ENCODE results near the gene TC2N.

The TC2N gene

DNA sequence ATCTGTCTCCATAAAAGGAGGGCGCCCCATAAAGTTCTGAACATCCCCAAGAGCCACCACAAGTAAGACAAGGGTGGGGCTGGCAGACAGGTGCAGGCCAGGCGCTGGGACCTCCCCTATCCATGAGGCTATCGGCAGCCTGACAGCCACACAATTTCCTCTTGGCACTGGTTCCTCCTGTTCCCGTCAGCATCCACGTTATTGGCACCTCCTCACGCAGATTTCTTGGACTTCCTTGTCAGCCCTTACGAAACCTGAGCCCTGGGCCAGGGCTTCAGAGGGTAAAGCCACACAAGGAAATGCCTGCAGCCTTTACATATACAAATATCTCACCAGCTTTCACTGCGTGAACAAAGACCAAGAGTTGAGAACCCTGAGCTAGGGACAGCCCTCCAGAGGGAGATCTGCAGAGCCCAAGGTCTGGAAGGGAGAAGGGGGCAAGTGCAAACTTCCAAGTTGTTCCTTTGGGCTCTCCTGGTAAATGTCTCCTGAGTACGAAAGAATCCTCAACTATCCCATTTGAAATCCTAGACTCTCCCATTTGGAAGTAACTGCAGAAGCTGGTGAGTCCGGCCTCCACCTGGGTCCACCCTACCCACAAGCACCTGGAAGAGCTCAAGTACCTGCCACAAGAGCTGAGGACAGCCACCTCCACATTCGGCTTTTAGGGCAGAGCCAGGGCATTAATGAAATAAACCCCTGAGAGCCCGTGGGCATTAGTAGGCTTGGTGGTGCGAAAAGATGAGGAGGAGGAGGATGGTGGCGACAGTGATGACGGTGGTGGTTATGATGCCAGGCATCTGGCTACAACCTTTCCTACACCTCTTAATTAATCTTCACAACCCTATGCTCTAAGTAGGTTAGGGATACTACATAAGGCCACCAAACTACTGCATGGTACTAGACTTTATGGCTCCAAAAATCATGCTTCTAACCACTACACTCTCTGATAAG is 5.5 kb upstream of the TC2N start:
- TF ChIP-seq, protein P1, sequence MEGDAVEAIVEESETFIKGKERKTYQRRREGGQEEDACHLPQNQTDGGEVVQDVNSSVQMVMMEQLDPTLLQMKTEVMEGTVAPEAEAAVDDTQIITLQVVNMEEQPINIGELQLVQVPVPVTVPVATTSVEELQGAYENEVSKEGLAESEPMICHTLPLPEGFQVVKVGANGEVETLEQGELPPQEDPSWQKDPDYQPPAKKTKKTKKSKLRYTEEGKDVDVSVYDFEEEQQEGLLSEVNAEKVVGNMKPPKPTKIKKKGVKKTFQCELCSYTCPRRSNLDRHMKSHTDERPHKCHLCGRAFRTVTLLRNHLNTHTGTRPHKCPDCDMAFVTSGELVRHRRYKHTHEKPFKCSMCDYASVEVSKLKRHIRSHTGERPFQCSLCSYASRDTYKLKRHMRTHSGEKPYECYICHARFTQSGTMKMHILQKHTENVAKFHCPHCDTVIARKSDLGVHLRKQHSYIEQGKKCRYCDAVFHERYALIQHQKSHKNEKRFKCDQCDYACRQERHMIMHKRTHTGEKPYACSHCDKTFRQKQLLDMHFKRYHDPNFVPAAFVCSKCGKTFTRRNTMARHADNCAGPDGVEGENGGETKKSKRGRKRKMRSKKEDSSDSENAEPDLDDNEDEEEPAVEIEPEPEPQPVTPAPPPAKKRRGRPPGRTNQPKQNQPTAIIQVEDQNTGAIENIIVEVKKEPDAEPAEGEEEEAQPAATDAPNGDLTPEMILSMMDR (IDR thresholded peaks at IDR 0.05): no peak

DNA sequence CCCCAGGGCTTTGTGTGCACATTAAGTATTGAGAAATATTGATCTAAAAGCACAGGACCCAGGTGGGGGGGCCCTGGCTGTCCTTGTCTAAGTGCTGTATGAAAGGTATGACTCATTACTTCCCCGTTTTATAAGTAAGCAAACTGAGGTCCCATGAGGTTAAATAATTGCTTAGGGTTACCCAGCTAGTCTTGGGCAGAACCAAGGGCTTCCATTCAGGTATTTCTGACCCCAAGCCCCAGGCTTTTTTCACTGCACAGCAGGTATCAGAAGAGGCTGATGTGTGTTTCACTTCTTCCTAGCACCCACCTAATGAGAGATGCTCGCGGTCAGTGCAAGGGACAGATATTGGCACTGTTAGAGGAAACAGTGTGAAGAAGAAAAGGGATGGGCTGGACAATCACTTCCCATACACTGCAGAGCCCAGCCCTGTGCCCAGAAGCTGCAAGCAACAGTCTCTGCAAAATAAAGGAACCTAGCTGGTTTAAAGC is 4.7 kb upstream of the TC2N start:
- TF ChIP-seq, protein P1 (IDR thresholded peaks at IDR 0.05): no peak

- TF ChIP-seq, protein P1 (IDR thresholded peaks at IDR 0.05): no peak
Observed at GRCh38 chr14:91870890-91871289, 3.6 kb upstream of the TC2N start.

DNA sequence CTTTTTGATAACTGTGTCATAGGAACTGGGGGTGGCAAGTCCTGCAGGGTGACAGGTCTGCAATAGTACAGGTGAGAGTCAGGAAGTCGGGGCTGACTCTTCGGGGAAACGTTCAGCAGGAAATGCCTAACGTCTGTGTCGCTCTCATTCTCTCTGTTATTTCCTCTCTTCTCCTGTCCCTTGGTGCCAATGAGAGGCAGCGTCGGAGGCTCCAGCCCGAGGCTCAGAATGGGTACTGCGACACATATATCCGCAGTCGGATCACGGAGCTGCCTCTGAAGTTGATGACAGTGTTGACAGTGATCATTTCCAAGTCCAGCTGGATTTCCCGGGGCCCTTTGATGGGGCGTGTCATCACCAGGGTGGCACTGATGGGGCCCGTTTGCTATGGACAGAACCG is 2.7 kb upstream of the TC2N start:
- TF ChIP-seq, protein P1 (IDR thresholded peaks at IDR 0.05): no peak

- TF ChIP-seq, protein P1 (IDR thresholded peaks at IDR 0.05): no peak
Observed at GRCh38 chr14:91869556-91869955, 2.2 kb upstream of the TC2N start.

GRCh38 chr14:91866511-91867295 is 633 bp downstream of the TC2N start:
- TF ChIP-seq, protein P1 (IDR thresholded peaks at IDR 0.05): no peak

- TF ChIP-seq, protein P1 (IDR thresholded peaks at IDR 0.05): no peak
Observed at GRCh38 chr14:91866061-91866460, 1.3 kb downstream of the TC2N start.

All from LNCAP (cell line).